Measurements from ENCODE around the gene OR7A17.

GRCh38 chr19:14871619-14872230 lies 14.2 kb downstream of the OR7A17 start:
- TF ChIP-seq CTCF (conservative IDR thresholded peaks at IDR 0.05; ENCODE audit: low read depth, low read length) (peak; percentile 84), EZH2 (IDR thresholded peaks at IDR 0.05; ENCODE audit: low read length, unreplicated experiment) (no peak), EZH2phosphoT487 (IDR thresholded peaks at IDR 0.05; ENCODE audit: borderline replicate concordance, low read length) (no peak)
